Right renal pelvis (tissue), 4 donors: ENCODE data around the gene ROBO2. TPM values are rescaled to one million over a fixed set of nuclear protein-coding genes. Genes with fewer than 3 reads are reported as not detected.

Experiments
- DNase-seq, 4 donors: peaks; one replicate each; pipeline ENCODE4 v3.0.0-alpha.2; 2013; ENCODE audit warnings: low read depth in 4 of 4, low spot score in 3 of 4, missing footprints in 1 of 4
- polyA plus RNA-seq, 4 donors: library from polyadenylated mRNA; unstranded; fragments of 120-200 nt; gene quantifications; one replicate each; pipeline ENCODE4 v1.2.1, GENCODE V29; 2013; ENCODE audit not compliant: insufficient read length in 4 of 4

ROBO2 gene
- polyA plus RNA-seq, 4 donors = 78.4 to 95.2 (median 85.1) TPM

DNA sequence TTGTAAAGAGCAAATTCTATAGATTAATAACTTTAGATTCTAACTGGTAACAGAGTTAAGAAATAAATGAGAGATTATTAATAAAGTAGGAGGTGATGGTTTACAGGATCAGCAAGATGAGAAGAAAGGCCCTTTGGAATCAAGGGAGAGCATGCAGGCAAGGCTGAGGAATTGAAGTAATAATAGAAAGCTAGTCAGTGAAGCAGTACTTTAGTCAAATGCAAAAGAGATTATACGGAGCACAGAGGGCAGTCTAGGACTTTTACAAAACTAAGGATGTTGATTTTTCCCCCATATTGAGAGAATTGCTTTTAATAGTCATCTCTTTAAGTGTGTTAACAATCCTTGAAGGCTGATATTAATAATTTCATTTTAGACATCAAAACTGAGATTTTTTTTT is 146.4 kb downstream of the ROBO2 start:
- no peak for DNase-seq

DNA sequence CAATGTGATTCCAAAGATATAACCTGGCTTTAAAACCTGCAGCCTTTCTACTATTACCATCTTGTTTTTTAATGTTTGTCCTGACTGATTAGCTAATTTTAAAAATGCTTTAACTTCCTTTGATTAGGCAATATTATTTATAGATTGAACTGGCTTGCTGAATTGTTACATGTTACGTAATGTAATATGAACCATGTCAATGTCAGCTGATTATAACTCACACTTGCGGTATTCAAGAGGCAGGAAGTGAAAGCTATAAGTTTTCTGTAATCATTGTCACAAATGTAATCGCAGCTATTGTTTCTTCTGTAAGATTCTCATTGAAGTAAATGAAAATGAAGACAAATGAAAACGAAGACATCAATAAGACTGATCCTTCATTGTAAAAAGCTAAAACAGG is 146.8 kb downstream of the ROBO2 start:
- DNase-seq = no peak

DNA sequence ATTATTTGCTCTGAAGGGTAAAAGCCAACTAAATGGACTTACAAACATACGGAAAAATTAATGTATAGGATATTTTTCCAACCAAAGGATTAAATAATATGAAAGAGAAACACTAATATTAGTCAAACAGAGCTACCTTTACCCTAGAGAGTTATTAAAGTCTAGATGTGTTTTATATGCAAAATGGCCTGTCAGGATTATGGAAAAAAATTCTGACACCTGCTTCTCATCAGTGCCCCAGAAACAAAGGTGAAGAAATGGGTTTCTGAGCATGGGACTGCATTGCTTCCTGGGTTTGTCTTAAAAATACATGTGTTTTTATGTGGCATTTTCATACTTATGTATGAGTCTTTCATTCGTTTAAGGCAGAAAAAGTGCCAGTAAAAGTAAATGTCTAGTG is 148.3 kb downstream of the ROBO2 start:
- DNase-seq = no peak

DNA sequence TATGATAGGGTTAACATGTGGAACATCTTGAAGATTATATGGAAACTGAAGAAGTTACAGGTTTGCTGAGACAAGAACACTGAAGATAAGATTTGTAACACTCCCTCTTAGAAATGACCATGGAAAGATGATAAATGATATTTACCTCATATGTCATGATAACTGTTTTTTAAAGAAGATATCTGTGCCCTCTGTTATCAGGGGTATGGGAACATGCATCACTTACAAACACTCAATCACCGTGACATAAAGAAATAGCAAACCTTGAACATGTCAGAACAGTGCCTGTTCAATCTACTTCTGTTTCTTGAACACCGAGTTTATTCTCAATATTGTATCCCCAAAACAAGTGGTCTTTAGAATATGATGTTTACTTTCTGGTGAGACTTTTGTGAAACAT is 149.4 kb downstream of the ROBO2 start:
- DNase-seq = no peak

DNA sequence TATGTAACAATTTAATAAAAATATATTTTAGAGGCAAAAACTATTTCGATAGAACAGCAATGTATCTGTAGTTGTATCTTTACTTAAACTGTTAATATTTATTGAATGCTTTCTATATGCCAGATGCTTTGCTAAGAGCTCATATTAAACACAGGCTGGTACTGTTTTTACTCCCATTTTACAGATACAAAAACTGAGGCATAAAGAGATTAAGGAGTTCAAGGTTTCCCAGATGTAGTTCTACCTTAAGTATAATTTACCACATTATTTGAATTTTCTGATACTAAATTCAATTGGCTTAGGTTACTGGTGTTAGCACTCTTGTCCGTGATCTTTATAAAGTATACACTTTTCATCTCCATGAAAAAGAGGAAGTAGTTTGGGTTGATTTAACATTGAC is 149.8 kb downstream of the ROBO2 start:
- no peak for DNase-seq

DNA sequence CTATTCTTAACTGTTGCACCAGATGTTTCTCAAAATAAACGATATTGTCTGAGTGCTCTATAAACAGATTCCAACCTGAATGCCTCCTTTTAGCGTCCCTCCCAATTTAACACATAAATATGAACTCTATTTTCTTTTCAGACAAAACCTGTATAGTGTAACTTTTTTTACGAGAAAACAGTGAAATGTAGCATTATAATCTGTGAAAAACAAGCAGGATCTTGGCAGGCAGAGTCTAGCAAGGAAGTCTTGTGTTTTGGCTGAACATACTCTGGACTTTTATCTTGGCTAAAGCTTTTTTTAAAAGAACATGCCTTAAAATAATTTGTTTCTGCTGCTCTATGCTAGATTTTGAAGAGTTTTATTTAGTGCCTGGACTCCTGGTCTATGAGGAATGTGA is 150.5 kb downstream of the ROBO2 start:
- no peak for DNase-seq

DNA sequence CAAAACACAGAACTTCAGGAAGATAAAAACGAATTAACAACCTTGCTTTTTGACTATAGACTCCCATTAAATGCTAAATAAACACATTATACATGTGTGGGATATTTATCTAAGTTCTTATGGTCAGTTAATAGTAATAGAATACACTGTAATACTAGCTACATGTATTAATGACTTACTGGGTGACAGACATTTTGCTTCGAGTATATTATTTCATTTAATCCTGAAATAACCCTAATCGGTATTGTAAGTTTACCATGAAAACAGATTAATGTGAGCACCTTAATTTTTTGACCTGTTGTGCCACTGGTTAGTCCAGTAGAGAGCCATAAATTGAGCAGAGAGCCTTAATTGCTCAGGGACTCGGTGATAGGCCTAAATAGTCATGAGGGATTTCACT is 151.1 kb downstream of the ROBO2 start:
- DNase-seq = no peak

DNA sequence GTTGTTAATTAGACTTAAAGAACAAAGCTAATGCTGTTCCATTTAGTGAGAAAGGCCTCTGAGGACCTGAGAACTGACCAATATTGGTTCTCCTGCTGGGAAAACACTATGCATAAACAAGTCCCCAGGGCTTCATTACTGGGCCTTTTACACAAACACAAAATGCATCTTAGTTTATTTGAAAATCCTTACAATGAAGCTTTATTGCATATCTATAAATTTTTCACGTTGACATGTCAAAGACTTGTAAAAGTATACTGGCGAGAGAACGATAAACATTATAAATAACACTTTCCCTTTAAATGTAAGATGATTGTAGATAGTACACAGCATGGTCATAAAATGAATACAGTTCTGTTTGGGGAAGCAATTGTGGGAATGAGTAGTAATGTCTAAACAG is 151.7 kb downstream of the ROBO2 start:
- DNase-seq = no peak

DNA sequence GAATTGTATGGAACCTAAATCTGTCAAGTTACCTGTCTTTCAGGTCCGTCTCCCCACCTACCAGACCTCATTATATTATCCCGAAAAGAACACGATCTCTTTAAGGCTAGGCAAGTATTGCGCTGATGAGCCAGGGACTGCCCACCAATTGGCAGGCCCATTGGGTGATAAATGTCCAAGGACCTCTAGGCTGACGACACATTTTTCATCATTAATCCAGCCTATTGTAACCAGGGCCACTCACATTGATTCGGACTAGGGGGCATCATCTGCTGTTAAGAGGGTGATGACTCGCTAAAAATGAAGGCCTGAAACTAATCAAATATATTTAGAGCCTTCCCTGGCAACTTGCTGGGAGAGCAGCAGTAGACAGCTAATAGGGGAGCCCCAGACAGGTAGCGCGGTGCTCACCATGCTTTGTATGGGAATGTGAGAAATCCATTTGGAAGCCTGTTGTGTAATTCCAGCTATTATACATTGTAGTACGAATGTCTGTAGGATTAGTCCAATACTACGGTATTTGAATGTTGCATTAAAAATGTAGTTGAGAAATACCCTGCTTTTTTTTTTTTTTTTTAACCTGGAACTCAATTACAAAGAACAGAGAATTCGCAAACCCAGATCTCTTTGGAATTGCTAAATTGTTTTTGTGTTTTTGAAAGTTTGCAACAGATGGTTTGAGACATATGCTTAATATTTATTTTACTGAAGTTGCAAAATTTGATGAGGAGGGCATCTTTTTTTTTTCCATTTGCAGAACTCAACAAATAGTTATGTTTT is 156.1 kb downstream of the ROBO2 start:
- no peak for DNase-seq

DNA sequence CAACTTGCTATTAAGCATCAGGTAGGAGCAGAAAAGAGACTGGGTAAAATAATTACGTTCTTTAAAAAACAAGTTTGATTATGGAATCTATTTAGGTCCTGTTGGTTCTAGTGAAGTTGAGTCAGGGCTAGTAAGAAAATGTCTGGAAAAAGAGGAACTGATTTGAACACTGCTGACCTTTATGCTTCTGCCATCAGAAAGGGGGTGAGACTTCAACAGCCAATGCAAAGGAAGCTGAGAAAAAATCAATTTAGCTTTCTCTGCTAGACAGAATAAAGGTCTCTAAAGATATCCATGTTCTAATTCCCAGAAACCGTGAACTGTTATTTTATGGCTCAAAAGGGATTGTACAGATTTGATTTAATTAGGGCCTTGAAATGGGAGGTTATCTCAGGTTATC is 157.5 kb downstream of the ROBO2 start:
- no peak for DNase-seq

DNA sequence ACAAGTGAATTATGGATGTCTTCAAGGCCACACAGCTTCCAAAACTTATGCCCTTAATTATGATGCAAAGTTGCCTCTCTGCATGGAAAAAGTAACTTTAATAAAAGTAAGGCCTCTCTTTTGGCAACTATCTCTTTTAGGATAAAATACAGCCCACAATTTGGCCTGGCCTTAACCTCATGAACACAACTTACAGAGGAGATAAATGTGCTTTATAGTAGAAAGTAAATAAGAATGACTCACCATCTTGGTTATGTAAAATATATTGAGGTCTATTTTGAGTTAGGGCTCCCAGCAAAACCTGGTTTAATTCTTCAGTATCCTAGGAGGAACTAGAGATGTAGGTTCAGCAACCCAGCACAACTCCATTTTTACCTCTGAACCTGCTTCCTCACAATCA is 164.0 kb downstream of the ROBO2 start:
- no peak for DNase-seq

DNA sequence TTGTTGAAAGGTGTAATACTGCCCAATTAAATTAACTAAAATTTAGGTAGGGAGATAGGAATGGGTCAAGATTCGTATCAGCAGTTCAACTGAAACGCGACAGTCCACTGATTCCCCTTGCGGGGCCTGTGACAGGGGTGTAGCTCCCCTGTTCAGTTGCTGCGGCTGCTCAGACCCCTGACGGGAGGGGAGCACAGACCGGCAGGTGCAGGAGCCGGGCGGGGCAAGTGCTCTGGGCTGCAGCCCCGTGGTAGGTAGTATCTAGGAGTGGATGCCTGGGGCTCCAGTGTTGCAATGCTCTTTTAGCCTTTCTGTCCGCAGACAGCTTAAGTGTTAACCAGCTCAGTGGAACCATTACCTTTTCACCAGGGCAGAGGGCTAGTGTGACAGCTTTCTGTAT is 164.9 kb downstream of the ROBO2 start:
- no peak for DNase-seq

DNA sequence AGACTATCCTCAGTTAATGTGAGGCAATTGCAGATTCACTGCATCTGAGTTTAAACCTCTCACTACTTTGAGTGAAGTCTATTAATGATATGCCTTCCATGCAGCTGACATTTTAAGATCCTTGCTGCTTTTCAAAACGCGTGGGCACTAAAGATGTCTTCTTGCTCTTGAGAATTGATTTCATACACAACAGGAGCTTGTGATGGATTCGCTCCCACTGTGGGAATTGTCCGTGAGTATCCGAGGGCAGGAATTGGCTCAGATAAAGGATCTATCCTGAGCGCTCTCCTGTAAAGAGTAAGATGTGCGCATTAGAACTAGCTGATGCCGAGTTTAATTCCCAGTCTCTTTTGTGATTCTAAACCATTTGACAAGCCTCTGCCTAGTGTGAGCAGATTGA is 167.9 kb downstream of the ROBO2 start:
- DNase-seq = no peak

DNA sequence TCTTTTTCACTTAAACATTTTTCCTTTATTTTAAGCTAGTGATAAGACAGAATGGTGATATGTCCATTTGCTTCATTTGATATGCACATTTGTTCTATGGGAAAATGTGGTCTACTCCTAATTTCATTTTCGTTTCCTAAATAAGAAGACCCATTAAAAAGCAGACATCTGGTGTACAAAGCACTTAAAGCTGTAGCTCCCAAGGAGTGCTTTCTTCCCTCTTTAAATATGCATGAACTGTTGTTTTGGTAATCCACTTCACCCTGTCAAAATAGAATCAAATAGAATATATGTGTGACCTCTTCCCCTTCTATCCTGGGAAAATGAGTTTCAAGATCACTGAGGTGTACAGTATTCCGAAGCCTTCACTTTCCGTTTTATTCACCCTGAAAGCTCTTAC is 182.8 kb downstream of the ROBO2 start:
- no peak for DNase-seq

DNA sequence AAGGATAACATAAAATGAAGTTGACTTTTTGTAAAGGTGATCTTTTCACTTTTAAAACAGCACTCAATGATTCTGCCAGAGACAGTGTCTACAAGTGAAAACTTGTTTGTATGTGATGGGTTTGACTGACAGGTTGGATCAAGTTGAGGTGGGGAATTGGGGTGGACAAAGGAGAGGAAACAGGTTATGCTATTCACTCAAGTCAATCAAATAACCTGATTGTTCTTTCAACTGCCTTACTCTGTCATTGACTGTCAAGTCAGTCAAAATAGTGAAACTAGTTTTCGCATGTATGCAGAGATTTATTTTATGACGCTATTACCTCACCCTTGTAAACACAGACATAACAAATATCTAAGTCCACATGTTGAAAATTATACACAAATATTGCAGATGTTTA is 187.7 kb downstream of the ROBO2 start:
- no peak for DNase-seq

DNA sequence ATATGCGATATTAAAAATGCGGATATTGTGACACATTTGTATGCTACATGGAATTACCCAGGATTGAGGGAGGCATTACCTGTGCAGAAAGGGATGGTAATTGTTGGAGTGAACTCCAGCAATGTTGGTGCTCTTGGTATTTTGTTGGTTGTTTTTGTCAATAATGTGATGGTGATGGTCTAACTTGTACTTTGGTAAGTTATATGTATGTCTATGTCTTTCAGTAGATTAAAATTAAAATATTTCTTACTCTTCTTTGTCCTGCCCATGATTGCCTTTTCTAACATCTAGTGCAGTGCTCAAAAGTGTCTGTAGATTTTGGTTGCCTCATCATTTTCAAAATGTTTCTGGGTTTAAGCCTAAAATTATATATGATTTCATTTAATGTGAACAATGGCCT is 192.7 kb downstream of the ROBO2 start:
- no peak for DNase-seq

DNA sequence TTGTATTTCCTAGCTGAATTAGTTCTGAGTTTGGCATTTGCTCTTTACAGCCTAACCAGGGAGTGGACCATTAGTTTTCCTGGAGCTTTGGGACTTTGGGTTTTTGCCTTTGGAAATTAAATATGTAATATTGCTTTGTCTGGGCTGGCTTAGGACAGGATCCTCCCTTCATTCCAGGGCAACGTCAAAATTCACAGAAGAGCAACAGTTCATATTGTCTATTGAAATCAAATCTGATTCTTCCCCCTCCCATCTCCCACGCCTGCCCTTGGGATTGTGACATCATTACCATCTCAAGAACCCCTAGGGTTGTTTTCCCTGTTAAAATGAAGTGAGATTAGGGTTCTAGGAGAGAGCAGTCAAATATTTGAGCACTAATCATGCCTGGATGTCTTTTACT is 194.1 kb downstream of the ROBO2 start:
- DNase-seq = no peak

DNA sequence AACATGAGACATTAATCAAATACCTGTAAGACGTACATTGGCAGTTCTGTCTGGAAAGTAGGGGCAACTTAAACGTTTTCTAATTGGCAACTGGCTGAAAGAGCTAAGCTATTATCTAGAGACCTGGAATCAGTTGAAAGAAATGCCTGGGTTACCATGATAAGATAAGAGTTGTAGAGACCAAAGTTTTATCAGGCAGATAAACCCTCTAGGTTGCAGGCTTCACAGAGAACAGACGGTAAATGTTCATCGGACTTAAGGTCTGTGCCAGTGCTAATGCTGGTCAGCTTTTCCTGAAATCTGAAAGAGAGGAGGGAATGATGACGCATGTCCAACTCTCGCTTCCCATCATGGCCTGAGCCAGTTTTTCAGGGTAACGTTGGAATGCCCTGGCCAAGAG is 196.2 kb downstream of the ROBO2 start:
- no peak for DNase-seq

DNA sequence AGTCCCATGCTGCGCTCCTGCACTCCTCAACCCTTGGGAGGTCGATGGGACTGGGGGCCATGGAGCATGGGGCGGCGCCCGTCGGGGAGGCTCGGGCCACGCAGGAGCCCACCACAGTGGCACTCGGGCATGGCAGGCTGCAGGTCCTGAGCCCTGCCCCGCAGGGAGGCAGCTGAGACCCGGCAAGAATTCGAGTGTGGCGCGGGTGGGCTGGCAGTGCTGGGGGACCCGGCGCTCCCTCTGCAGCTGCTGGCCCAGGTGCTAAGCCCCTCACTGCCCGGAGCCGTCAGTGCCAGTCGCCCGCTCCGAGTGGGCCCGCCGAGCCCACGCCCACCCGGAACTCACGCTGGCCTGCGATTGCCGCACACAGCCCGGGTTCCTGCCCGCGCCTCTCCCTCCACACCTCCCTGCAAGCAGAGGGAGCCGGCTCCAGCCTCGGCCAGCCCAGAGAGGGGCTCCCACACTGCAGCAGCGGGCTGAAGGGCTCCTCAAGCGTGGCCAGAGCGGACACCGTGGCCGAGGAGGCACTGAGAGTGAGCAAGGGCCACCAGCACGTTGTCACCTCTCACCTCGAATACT is 200.3 kb downstream of the ROBO2 start:
- no peak for DNase-seq

DNA sequence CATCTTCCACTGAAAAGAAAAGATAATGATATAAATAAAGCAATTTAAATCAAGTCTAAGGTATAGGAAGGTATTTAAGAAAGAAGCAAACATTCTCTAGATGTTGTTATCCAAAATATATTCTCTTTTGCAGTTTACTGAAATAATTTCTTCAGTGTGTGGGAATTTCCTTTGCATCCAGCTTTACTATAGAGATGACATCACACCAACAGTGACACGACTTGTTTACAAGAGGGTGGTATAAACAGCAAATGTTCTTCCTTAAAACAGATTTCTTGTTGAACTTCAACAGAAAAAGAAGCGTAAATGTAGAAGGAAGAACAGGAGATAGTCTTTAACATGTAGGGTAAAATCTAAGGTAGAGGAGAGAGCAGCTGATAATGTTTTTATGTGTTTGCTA is 202.5 kb downstream of the ROBO2 start:
- DNase-seq = no peak

DNA sequence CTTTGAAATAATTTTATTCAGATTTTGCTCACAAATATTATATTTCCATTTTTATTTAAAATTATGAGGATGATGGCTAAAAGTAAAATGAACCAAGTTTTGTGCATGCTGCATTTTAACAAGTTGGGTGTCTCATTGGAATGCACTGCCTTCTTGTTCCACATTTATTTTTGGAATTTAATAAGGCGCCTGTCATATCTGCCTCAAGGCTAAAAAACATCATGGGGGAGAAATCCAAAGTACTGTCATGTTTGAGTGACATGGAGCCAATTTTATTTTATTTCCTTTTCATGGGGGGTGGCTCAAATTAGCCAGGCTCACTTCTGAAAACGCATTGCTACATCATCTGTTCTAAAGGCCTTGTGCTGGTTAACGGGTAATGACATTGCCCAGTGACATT is 205.1 kb downstream of the ROBO2 start:
- no peak for DNase-seq

DNA sequence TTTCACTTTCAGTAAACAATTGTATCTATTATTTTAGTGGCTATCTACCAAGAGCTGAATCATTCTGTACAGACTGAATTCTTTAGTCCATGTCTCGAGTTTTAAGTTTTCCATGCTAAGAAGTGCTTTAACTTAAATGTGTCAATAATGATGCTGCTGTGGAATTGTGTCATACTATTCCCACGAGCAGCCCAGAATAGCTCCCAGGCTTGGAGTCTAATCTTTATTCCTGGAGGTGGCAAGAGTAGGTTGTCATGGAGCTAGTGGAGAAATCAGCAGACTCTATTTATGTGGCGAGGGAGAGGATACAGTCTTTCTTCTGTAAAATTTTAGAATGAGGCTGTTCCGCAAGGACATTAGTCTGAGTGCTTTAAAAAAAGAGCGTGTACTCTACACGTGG is 207.2 kb downstream of the ROBO2 start:
- no peak for DNase-seq

DNA sequence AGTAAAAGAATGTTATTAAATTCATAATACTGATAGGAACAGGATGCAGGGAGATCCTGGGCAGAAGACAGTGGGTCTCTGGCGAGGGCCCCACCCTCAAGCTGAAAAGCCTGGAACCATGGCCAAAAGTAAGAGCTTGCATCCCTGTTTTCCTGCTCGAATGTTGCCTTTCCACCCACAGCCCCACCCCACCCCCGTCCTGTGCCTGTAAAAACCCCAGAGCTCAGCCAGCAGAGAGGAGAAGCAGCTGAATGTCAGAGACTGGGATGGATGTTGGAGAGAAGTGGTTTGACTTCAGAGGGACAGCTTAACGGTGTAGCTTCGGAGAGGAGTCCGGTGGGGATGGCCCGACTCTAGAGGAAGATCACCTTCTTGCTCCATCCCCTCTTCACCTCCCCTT is 207.9 kb downstream of the ROBO2 start:
- no peak for DNase-seq
